ENCODE measurements around the gene MLKL.

Gene MLKL

GRCh38 chr16:74650966-74651567 is 49.6 kb downstream of the MLKL start:
- no peak for DNase-seq (ENCODE audit: low read depth)

- no peak for DNase-seq (ENCODE audit: low read depth)
These were observed 50.7 kb downstream of the MLKL start for GRCh38 chr16:74649839-74650504.

- no peak for DNase-seq (ENCODE audit: low read depth)
These were observed 58.7 kb downstream of the MLKL start for GRCh38 chr16:74641969-74642368.

GRCh38 chr16:74637742-74638453 is 62.8 kb downstream of the MLKL start:
- DNase-seq (ENCODE audit: low read depth): no peak

GRCh38 chr16:74635303-74635702 is 65.4 kb downstream of the MLKL start:
- no peak for DNase-seq (ENCODE audit: low read depth)

GRCh38 chr16:74633686-74634085 is 67.0 kb downstream of the MLKL start:
- no peak for DNase-seq (ENCODE audit: low read depth)

- no peak for DNase-seq (ENCODE audit: low read depth)
These were observed 73.0 kb downstream of the MLKL start for GRCh38 chr16:74627506-74628220.

- no peak for DNase-seq (ENCODE audit: low read depth)
These were observed 73.8 kb downstream of the MLKL start for GRCh38 chr16:74626741-74627416.

- no peak for DNase-seq (ENCODE audit: low read depth)
These were observed 74.9 kb downstream of the MLKL start for GRCh38 chr16:74625500-74626350.

GRCh38 chr16:74623839-74624235 is 76.8 kb downstream of the MLKL start:
- no peak for DNase-seq (ENCODE audit: low read depth)

GRCh38 chr16:74623214-74623838 is 77.3 kb downstream of the MLKL start:
- DNase-seq (ENCODE audit: low read depth): no peak

GRCh38 chr16:74622005-74622404 is 78.7 kb downstream of the MLKL start:
- no peak for DNase-seq (ENCODE audit: low read depth)
